ENCODE measurements around the gene TRMT112.
A peak's percentile ranks its signal among the peaks of the same experiment; 100 is the strongest.

The TRMT112 gene

DNA sequence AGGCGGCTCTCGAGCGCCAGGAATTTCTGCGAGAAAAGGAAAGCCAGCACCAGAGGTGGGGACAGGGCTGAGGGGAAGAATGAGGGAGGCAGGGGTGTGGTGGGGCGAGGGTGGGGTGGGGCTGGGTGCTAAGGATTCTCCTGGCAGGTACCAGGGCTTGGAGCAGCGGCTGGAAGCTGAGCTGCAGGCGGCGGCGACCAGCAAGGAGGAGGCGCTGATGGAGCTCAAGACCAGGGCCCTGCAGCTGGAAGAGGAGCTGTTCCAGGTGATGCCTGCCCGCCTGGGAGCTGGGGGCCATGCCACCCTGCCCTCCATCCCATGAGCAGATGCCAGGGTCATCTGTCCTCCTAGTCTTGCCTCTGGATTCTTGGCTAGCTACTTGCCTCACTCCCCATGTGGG is 32.0 kb upstream of the TRMT112 start:
- DNase-seq: no peak

DNA sequence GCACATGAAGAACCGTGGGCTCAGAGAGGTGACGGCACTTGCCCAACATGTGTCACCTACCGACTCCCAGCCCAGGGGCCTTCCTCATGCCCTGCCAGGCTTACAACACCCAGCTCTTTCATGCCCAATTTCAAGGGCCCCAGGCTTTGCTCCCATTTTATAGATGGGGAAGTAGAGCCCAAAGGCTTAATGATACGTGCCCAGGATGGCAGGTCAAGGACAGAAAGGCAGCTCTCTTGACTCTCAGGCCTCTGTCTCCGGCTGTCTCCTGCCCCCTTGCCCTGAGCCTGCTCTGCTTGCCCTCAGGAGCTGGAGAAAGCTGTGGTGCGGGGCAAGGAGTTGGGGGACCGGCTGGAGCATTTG is 31.6 kb upstream of the TRMT112 start:
- no peak for DNase-seq

DNA sequence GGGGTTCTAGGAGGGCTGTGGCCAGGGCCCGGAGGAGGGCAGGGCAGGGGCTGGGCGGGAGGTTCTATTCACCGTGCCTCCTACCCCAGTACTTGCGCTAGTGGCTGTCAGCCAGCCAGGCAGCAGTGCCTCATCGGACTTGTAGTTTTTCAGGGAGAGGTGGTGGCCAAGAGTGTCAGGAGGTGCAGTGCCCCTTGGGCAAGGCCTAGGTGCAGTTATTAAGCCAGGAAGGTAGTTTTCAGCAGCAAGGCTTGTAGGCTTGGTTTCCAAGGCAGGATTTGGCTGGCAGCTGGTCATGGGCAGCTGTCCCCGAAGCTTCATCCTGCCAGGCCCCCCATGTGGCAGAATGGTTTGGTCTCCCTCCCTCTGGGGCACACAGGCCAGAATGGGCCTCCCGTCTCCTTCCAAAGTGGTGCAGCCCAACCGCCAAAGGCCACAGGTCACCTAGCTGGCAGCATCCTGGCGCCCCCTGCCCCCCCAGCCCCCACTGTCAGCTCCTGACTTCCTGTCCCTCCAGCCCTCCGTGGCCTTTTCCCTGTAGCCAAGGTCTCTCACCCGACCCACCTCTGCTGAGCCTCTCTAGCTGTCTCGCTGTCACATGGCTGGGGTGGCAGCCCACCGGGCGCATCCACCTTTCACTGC is 31.1 kb upstream of the TRMT112 start:
- DNase-seq: no peak

DNA sequence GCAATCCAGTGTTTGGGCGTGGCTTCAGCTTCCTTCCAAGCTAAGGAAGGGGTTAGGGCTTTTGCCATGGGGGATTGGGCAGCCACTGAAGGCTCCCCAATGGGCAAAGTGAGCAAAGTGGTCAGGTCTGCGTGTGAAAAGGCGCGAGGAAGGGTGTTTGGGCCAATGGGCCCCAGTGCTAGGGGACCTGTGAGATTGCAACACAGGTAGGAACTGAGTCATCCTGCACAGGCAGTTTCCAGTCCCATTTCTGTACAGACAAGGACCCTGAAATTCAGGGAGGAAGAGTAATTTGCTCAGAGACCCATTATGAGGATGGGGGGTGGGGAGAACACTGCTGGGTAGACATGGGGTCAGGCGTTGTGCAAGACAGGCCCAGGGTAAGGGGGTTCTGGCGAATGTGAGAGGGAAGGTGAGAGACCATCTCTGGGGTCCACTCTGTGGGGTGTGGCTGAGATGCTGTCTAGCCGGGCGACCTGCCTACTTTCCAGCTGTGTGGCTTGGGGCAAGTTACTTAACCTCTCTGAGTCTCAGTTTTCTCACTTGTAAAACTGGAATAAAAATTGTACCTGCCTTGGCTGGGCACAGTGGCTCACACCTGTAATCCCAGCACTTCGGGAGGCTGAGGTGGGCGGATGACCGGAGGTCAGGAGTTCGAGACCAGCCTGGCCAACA is 30.0 kb upstream of the TRMT112 start:
- DNase-seq: no peak

DNA sequence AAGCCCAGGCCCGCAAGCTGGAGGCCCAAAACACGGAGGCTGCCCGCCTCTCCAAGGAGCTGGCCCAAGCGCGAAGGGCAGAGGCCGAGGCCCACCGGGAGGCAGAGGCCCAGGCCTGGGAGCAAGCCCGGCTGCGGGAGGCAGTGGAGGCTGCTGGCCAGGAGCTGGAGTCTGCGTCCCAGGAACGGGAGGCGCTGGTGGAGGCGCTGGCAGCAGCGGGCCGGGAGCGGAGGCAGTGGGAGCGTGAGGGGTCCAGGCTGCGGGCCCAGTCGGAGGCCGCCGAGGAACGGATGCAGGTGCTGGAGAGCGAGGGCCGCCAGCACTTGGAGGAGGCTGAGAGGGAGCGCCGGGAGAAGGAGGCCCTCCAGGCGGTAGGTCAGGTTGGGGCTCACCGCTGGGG is 27.4 kb upstream of the TRMT112 start:
- no peak for DNase-seq

DNA sequence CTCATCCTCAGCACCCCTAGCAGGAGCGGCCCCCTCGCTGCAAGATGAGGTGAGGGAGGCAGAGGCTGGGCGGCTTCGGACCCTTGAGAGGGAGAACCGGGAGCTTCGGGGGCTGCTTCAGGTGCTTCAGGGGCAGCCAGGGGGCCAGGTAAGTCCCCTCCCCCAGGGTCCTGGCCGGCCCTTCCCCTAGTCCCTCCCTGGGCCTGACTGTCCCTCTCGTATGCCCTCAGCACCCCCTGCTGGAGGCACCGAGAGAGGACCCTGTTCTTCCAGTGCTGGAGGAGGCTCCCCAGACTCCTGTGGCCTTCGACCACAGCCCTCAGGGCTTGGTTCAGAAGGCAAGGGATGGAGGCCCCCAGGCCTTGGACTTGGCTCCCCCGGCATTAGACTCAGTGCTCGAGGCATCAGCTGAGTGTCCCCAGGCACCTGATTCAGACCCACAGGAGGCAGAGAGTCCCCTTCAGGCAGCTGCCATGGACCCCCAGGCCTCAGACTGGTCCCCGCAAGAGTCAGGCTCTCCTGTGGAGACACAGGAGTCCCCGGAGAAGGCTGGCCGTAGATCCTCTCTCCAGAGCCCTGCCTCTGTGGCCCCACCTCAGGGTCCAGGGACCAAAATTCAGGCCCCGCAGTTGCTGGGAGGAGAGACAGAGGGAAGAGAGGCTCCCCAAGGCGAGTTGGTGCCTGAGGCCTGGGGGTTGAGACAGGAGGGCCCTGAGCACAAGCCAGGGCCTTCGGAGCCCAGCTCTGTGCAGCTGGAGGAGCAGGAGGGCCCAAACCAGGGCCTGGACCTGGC is 26.6 kb upstream of the TRMT112 start:
- no peak for DNase-seq

DNA sequence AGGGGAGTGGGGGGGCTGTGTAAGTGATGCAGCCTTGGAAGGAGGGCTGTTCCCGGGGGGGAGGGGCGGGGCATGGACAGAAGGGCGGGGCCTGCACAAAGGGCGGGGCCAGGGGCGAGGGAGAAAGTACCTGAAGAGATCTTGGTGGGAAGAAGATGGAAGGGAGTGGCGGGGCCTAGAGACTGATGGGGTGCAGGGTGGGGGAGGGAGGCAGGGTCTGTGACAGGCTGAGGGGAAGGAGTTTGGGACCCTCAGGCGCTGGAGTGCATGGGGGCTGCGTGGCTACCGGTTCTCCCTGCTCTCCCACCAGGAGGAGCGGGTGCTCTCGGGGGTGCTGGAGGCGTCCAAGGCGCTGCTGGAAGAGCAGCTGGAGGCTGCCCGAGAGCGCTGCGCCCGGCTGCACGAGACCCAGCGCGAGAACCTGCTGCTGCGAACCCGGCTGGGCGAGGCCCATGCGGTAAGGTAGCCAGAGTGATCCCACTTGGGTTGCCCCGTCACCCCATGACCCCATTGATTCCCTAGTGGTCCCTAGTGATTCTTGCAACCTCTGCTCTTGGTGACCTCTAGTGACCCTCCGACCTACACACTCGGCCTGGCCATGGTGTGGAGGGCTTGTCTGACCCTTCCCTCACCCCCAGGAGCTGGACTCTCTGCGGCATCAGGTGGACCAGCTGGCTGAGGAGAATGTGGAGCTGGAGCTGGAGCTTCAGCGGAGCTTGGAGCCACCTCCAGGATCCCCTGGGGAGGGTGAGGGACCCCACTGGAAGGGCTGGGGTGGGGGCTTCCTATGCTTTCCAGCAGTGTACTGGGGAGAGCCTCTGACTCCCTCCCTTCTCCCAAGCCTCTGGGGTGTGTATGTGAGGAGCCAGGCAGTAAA is 25.7 kb upstream of the TRMT112 start:
- no peak for DNase-seq

DNA sequence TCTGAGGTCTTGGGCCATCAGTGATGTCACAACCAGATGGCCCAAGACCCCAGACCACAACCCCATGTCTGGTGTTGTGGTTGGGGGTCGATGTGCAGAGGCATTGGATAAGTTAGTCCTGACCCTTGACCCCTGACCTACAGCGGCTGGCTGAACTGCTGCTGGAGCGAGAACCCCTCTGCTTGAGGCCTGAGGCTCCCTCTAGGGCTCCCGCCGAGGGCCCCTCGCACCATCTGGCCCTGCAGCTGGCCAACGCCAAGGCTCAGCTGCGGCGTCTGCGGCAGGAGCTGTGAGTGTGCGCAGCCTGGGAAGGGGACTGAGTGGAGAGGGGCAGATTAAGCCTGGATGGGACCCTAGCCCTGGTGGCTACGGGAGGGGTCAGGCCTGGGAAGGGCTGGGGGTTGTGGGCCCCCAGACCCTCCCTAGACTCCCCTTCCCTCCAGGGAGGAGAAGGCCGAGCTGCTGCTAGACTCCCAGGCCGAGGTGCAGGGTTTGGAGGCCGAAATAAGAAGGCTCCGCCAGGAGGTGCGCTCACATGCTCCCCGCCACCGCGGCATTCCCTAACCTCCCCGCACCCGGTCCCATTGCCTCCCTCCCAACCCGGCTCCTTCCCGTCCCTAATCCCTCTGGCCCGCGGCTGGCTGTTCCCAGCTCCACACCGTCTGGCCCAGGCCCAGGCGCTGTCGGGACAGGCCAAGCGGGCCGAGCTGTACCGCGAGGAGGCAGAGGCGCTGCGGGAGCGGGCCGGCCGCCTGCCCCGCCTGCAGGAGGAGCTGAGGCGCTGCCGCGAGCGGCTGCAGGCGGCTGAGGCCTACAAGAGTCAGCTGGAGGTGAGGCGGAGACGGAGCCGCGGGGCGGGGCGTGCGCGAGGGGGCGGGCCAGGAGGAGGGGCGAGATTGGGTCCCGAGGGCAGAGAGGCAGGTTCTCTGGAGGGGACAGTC is 24.8 kb upstream of the TRMT112 start:
- DNase-seq: peak; percentile 73 to 84

DNA sequence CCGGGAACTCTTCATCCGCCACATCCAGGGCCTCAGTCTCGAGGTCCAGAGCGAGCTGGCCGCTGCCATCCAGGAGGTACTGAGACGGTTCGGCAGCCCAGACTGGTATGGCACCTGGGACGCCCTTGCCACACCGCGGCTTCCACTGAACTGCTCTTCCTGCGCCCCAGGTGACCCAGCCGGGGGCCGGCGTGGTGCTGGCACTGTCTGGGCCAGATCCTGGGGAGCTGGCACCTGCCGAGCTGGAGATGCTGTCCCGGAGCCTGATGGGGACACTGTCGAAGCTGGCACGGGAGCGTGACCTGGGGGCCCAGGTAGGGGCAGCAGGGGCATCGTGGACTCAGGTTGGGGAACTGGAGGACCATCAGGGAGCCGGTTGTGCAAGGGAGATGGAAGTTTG is 24.1 kb upstream of the TRMT112 start:
- DNase-seq: no peak

DNA sequence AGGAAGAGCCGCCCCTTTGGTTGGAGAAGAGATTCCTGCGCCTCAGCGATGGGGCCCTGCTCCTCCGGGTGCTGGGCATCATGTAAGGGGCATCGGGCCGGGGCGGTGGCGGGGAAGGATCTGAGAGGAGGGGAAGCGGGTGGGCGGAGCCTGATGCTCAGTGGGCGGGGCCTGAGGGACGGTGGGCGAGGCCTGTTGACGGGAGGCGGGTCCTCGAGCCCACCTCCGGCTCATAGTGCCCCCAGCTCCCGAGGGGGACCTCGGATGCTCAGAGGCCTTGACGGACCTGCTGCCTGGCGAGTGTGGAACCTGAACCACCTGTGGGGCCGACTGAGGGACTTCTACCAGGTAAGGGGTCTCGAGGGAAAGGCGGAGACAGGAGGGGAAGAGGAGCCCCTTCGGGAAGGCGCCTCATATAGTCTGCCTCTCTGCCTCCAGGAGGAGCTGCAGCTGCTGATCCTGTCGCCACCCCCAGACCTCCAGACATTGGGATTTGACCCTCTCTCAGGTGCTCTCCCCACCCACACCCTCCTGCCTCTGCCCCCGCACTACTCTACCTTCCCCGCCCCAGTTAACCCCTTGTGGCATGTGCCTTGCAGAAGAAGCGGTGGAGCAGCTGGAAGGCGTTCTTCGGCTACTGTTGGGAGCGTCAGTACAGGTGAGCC is 23.4 kb upstream of the TRMT112 start:
- no peak for DNase-seq

DNA sequence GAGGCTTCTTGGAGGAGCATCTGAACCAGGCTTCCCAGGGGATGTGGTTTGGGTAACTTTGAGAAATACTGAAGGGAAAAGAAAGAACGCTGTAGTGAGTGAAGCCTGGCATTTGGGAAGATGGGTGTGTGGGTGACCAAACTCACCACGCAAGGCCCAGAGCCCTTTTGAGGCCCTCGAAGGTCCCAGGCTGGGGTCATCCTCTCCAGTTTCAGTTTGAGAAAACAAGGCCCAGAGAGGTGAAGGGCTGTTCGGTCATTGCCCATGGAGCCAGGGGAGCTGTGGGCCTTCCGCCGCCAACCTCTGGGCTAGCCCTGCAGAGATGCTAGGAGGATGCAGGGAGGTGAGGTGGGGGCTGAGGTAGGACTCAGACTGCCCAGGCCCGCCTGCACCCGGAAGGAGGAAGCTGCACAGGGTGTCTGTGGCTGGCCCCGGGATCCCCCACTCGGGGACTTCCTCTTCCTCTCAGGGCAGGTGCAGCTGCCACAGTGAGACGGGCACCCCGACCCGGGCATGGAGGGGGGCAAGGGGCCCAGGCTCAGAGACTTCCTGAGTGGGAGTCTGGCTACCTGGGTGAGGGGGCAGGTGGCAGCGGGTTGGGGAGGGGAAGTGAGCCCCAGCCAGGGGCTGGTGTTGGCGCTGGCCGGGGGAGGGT is 22.5 kb upstream of the TRMT112 start, which contains the start of gene CCDC88B:
TSS of gene CCDC88B (plus strand) at position 451 of the 655 bp plus-strand sequence. CDS start at position 514, 63 bp downstream.
- DNase-seq: no peak

DNA sequence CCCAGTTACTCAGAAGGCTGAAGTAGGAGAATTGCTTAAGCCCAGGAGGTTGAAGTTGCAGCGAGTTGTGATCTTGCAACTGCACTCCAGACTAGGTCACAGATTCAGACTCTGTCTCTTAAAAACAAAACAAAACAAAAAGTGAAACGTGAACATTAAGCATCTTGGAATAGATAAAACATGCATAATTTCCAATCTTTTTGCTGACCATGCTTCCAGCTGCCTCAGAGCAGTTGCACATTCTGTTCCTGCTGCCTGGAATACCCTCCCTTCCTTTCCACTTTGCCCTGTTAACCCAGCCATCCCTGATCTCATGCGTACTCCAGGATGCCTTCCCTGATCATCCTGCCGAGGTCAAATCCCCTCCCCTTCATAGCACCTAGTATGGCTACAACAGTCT is 21.9 kb upstream of the TRMT112 start:
- no peak for DNase-seq

DNA sequence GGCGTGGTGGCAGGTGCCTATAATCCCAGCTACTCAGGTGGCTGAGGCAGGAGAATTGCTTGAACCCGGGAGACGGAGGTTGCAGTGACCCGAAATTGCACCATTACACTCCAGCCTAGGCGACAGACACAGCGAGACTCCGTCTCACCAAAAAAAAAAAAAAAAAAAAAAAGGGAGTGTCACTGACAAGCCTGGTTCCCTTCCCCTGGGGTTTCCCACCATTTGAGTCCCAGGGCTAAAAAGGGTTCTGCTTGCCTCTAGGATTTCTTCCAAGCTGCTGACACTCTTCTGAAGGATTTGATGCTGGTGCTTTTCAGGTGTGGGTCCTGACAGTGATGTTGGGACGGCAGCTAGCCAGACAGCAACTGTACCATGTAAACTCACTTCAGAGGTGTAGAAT is 21.4 kb upstream of the TRMT112 start:
- no peak for DNase-seq

DNA sequence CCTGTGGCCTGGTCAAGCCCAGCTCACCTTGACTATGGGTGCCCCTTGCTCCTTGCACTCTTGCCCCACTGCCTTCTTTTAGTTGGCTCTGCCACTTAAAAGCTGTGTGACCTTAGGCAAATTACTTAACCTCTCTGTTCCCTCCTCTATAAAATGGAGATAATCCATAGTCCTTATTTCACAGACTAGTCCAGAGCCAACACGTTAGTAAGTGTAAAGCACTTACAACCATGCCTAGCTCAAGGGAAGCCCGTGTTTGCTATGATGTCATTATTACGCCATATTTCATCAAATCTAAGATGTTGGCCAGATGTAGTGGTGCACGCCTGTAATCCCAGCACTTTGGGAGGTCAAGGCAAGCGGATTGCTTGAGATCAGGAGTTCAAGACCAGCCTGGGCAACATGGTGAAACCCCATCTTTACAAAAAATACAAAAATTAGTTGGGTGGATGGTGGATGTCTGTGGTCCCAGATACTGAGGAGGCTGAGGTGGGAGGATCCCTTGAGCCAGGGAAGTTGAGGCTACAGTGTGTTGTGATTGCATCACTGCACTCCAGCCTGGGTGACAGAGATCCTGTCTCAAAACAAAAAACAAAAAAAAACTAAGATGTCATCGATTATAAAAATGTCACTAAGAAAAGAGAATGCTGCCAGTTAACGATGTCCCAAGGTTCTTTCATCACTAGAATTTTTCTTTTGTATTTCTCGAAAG is 20.3 kb upstream of the TRMT112 start:
- DNase-seq: no peak

DNA sequence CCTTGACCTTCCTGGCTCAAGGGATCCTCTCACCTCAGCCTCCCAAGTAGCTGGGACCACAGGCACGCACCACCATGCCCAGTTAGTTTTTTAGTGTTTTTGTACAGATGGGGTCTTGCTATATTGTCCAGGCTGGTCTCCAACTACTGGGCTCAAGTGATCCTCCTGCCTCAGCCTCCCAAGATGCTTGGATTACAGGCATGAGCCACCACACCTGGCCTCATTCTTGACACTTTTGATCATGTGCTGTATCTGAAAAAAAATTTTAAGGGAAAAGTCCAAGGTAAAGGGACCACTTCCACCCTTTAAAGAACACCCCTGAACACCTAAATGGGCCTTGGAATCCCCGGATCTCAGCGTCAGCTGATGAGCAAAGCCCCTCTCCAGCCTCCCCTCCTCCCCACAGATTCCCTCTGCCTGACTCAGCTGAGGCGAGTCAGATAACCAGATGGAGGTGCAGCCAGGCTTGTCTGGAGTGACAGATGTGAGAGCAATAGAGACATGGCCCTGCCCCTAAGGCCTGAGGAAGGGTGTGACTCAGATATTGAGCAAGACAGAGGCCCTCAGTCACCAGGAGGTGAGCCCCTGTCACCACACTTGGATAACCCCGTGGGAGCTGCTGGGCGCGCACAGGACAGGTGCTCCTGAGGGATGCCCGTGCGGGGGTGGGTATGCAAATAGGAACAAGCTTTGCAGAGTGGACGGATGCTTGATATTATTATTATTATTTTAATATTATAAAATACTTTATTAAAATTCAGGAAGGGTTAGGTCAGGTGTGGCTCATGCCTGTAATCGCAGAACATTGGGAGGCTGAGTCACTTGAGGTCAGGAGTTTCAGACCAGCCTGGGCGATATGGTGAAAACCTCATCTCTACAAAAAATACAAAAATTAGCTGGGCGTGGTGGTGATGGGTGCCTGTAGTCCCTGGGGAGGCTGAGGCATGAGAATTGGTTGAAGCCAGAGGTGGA is 17.7 kb upstream of the TRMT112 start:
- peak; percentile 81 to 82 for DNase-seq

DNA sequence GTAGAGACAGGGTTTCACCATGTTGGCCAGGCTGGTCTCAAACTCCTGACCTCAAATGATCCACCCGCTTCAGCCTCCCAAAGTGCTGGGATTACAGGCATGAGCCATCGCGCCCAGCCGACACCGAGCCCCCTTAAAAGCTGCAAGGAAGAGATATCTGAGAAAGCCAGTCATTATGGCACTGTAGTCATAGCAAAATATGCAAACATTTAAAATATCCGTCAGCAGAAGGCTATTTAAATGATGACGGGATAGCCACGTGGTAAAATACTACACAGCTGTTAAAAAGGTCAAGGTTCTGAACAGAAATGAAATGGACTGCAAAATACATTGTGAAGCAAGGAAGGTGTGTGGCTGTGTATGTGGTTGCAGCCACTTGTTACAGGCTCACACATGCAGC is 16.2 kb upstream of the TRMT112 start:
- no peak for DNase-seq

DNA sequence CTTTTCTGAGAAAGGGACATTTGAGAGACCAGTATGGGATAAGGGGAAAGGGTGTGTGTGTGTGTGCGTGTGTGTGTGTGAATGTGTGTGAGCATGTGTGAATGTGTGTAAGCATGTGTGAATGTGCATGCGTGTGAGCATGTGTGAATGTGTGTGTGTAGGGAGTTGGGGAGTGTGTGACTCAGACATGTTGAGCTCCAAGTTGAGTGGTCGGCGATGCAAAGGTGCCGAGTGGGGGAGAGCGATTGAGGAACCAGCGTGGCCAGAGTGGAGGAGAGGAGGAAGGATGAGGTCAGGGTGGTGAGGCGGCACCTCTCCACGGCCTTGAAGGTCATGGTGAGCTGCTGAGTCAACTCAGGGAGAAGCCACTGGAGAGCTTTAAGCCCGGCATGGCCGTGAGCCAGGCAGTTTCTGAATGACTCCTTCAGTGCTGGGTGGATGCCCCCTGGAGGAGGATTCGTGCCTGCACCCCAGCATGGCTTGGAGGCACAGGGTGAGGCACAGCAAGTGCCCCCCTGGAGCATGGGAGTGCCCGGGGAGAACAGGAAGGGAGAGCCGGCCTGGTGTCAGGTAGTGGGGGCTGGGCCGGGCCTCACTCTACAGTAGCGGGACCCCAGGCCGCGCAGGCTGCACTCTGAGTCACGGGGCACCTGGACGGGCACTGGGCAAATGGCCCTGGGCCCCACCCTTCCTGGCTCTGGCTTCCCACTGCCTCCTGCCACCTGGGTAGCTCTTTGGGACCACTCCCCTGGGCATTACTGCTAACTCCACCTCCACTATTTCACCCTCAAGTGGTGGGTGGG is 14.4 kb upstream of the TRMT112 start:
- peak; percentile 63 to 79 for DNase-seq

DNA sequence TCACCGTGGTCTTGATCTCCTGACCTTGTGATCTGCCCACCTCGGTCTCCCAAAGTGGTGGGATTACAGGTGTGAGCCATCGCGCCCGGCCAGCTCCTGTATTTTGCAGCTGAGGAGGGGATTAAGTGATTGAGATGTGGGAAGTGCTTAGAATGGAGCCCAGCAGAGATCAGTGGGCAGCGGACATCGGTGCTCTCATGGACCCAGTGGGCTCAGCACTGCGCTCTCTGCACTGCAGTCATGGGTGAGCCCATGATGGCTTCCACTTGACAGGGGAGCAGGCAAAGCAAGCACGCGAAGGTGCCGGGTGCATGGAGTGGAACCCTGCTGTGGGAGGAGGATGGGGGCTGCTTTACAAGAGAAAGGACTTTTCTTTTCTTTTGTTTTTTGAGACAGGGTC is 13.5 kb upstream of the TRMT112 start:
- DNase-seq: no peak

Measured in SHP77 (cell line).